ENCODE measurements around the gene HRAS.
A peak's percentile ranks its signal among the peaks of the same experiment; 100 is the strongest.

HRAS gene

DNA sequence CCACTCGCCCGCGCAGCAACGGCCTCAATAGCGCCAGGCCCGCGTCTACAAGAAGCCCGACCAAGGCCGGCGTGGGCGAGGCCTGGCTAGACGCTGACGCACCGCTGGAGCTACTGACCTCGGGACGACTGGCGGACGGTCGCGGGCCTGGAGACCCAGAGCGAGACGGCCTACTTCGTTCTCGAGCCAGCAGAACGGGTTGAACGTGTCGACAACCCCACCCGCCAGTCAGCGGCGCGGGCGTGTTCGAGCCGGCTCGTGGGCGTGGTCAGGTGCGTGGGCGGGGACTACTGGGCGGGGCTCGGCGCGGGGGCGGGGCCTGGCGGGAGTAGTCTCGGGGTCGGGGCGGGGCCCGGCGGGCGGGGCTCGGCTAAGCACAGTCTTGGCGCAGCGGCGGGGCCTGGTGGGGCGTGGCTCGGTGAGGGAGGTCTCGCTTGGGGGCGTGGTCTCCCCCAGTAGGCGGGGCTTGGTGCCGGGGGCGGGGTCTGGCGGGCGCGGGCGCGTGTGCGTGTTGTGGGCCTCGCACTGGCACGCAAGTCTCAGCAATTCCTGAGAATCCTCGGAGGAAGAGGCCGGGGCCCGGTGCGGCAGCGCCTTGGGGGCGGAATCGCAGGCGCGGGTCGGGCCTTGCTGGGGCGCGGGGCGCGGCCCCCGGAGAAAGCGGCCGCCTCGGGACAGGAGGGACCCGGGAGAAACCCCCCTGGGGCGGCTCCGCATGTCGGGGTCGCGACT, 28.2 kb downstream of the HRAS start, which contains the start of gene RNH1:
Gene RNH1 (minus strand): TSS at position 248 of the 732 bp plus-strand sequence. CDS start 5,080 bp downstream, outside the sequence.
- DNase-seq: peak; percentile 91

DNA sequence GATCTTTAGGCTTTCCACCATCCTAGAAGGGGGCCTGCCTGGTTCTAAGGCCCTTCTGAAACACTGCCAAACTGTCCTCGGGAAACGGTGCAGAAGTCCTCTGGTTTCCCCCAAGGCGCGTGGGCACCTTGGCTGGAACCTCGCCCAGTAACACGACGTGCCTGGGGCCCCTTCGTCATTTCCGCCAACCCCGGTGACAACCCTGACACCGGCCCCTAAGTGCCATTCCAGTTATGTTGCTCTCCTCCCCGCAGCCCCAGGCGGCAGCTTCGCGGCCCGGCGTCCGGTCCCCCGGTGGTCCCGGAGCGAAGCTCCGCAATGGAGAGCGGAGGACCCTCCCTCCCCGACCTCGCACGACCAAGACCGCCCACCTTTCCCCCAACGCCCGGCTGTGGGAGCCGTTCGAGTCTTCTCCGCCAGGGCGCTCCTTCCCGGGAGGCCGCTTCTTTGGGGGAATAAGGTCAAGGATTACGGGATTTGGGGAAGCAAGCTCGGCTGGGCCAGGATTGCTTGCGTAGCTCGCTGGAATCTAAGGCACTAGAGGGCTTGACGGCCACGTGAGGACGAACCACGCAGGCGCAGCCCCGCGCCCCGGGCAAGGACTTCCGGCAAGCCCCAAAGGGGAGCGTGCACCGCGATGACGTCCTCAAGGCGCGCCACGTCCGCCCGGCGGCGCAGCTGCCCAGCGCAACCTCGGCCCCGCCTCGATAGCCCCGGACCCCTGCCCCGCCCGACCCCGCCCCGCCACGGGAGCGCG, 29.0 kb downstream of the HRAS start:
- DNase-seq: peak; percentile 90

DNA sequence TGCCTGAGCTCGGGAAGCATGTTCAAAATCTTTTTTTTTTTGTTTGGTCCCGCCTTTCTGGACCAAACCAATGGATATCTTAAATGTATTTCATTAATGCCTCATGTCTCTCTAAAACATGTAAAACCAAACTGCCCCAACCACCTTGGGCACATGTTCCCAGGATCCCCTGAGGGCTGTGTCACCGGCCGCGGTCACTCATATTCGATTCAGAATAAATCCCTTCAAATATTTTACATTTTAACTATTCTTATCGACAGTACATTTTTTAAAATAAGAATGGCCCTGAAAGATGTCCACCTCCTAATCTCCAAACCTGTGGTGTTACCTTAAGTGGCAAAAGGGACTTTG, 30.4 kb downstream of the HRAS start:
- DNase-seq: no peak

DNA sequence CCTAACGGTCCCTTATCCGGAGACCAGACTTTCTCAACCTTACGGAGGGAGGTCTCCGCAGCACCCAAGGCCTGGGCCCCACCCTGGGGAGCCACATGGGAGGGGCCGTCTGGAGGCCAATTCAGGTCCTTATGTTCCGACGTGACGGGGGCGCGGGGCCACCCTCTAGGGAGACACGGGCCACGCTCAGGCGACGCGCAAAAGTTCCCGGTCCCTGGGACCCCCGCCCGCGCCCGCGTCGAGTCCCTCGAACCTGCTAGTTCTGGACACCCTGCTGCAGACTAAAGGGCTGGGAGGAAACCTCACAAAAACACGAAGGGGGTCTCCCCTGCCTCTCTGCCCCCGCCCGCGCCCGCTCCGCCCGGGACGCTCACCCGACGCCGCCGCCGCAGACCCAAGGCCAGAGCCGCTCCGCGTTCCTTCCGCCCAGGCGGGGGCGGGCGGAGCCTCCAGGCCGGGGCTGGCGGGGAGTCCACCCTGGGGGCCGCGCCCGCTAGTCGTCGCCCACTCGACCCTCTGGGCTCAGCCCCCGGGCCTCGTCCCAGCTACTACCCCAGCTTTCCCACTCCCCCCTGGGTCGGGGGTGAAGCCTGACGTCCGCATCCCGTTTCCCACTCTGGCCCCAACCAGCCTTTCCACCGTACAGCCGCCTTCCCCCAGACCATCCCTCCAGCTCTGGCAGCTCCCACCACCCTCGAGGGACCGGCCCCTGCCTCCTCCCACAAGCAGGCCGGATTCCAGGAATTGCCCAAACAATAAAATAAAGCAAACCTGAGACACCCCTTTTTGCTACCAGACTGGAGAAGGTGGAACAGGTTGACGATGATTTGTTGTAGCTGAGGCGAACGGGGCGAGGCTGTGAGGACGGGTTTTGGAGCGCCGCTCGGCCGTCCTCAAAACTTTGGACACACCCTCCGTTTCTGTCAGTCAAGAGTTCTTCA, 31.1 kb downstream of the HRAS start:
- DNase-seq: no peak

DNA sequence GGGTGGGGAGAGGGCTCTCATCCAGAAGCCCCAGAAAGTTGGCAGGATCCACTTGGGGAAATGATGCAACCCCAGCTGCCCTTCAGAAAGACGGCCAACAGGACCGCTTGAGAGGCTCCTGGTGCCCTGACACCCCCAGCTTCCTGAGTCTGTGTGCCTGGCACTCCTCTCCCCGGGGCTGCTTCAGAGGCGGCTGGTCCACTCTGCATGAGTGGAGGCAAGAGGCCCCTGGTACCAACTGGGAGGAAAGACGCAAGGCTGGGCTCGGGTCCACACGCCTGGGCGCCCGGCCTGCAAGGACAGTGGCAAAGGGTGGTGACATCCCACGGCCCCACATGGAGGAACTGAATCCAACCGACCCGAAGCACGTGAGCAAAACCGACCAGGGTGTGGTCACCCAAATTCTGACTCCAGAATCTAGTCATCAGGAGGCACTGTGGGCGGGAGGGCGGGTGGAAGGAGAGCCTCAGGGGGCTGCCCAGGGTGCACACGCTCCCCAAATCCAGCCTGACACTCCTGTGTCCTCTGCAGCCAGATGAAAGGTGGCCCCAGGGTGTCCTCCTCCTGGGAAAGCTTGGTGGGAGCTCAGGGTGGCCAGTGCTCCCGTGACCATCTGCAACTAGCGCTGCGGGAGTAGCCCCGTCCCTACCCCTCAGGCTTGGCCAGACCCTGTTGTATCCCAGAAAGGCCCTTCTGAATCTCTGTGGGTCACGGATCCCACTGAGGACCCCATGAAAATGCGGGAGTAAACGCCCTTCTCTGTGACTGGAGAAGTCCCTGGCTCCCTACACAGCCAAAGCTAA, 32.0 kb downstream of the HRAS start:
- no peak for DNase-seq

DNA sequence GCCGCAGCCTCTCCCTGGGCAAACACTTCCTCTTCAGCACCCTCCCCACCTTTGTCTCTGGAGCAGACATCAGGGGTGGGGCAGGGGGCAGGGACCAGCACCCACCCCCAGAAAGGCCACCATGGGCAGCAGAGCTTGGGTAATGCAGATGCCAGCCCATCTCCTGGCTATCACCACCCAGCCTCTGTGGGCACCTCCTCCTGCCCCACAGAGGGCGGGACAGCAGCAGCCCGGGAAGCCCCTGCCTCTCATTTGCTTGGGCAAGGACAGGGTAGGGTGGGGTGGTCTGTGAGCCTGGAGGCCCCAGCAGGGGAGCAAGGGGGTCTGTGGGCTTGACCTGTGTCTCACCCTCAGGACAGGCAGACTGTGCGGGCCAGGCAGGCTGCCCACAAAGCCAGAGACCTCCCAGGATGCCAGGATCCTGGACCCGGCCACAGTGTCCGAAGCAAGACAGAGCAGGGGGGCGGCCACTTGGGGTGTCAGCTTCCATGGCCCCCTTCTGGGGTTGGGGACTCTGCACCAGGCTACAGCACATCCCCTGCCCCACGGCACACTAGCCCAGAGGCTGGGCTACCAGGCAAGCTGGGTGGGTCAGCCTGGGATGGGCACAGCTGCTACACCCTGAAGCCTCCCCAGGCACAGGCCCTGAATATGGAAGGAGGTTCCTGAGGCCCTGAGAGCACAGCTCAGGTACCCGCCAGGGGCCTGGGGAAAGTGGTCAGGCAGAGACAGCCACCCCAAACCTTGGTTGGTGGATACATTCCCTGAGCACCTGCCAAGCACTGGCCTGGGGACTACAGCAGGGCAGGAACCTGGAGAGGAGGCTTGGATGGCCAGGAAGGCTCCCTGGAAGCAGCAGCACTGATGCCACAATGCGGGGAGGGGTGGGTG, 32.8 kb downstream of the HRAS start:
- no peak for DNase-seq

DNA sequence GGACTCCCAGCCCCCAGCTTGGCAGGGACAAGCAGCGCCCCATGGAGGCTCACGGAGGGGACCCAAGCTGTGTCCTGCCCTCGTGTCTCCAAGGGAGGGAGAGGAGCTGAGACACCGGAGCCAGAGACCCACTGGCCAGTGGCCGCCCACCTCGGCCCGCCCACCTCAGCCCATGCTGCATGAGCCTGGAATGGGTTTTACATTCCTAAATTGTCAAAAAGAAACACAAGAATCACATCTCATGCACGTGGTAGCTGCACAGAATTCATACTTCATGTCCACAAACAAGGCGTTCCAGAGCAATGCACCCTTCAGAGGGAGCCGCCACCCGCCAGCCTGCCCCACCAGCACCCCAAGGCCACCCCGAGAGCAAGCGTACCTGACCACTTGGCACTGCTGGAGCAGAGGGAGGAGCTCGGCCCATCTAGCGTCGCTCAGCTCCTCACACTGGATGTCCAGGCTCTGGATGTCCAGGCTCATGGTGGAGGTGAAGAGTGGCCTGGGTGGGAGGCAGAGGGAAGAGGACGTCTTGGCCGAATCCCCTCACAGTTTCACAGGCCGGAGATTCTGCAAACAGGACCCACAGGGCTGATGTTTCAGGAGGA, 33.6 kb downstream of the HRAS start:
- DNase-seq: no peak

DNA sequence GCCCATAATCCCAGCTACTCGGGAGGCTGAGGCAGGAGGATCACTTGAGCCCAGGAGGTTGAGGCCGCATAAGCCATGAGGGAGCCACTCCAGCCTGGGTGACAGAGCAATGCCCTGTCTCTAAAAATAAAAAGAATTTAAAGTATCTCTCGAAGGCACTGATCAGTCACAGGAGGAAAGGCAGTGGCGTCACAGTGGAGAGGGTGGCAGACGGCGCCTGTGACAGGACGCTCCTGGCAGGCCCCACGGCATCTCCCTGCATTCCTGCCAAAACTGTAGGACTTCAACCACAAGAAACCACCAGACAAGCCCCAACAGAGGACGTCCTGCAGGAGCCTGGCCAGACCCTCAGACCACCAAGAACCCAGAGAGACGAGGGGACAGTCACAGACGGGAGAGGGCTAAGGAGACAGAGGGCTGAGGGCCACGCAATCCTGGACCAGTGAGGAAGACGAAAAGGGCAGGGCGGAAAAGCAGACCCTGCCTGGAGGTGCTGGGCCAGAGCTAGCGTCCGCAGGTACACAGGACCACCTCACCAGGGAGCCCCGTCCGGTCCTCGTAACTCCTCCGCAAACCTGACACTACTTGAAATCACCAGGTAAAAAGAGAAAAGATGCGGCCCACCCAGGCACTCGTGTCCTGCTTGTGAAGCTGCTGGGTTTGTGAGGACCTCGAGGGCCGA, 34.2 kb downstream of the HRAS start:
- no peak for DNase-seq

DNA sequence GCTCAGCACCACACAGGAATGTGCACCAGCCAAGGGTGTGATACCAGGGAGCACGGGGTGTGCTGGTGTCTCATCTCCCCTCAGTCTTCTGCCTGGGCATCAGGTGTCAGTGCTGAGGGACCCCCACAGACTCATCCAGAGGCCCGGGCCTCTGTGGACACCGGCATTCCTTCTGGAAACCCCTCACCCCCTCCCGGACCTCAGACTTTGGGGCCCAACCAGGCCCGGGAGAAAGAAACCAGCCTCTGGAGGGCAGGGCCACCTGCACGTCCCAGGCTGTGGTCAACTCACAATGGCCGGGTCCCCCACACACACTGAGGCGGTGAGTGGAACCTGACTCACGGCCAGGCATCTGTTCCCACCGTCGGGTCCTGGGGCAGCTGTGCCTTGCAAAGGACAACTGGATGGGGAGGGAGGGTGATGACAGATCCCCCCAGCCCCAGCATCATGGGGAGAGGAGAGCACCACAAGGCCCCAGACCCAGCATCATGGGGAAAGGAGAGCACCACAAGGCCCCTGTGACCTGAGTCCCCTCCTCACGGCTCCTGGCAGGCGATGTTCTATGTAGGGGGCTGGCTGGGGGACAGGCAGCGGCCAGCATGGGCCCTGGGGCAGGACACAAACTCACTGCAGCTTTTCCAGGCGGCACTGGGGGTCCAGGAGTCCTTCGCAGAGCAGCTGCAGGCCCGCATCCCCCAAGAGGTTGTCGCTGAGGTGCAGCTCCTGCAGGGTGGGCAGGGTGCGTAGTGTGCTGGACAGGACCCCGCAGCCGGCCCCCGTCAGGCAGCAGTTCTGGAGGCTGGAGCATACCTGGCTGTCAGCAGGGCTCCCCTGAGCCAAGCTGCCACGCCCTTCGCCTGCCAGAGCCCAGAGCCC, 35.9 kb downstream of the HRAS start:
- no peak for DNase-seq

DNA sequence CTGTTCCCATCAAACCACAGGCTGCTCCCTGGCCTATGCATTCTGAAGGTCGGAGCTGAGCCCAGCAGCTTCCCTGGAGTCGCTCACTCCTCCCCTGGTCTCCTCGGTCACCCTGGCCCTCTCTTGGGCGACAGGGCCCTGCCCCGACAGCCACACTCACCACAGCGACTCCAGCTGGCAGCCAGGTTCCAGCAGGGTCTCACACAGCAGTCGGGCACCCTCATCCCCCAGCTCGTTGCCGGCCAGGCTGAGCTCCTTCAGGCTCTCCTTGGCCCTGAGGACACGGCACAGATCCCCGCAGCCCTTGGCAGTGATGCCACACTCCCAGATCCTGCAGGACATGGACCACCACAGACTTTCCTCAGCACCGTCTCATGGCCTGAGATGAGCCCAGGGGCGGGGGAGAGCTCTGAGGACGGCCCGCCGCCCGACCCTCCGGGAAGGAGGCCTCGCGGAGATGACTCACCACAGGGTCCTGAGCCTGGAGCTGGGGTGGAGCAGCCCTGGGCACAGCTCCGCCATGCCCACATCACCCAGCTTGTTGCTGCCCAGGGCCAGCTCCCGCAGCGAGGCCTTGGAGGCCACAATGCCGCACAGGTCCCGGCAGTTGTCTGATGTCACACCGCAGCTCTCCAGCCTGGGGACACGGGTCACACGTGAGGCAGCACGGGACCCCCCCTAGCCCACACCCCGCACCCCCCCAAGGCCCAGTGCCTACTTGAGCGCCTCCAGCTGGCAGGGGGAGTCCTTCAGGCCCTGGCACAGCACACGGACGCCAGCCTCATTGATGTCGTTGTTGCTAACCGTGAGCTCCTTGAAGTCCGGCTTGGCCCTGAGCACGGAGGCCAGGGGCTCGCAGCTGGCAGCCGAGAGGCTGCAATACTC, 36.8 kb downstream of the HRAS start:
- no peak for DNase-seq

DNA sequence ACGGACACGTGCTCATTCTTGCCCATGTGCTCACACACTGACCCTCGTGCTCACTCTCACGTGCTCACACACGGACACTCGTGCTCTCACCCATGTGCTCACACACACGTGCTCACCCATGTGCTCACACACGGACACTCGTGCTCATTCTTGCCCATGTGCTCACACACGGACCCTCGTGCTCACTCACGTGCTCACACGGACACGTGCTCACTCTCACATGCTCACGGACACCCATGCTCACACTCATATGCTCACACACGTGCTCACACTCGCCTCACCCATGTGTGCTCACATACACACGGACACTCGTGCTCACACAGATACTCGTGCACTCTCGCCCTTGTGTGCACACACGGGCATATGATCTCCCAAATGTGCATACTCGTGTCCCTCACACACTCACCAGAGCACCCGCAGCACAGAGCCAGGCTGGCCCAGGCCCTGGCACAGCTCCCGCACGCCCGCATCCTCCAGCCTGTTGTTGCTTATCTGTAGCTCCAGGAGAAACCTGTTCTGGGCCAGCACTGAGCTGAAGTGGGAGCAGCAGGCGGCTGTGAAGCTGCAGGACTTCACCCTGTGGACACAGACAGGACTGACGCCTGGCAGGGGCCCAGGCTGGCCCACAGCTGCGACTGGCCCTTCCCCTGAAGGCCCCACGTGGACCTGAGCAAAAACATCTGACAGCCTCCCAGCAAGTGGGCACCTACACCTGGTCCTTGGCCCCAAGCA, 37.6 kb downstream of the HRAS start:
- DNase-seq: no peak

DNA sequence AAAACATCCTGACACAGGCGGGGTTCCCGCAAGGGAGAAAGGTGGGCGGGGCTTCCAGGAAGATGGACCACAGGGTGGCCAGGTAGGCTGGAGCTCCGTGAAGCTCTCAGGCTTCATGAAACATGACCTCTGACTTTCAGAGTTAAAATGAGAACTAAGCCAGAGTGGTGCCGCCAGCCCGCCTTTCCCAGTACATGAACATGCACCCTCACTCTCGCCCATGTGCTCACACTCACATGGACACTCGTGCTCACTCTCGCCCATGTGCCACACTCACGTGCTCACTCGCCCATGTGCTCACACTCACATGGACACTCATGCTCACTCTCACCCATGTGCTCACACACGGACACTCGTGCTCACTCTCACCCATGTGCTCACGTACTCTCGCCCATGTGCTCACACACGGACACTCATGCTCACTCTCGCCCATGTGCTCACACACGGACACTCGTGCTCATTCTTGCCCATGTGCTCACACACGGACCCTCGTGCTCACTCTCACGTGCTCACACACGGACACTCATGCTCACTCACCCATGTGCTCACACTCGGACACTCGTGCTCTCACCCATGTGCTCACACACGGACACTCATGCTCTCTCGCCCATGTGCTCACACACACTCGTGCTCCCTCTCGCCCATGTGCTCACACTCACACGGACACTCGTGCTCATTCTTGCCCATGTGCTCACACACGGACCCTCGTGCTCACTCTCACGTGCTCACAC, 38.4 kb downstream of the HRAS start:
- DNase-seq: no peak

DNA sequence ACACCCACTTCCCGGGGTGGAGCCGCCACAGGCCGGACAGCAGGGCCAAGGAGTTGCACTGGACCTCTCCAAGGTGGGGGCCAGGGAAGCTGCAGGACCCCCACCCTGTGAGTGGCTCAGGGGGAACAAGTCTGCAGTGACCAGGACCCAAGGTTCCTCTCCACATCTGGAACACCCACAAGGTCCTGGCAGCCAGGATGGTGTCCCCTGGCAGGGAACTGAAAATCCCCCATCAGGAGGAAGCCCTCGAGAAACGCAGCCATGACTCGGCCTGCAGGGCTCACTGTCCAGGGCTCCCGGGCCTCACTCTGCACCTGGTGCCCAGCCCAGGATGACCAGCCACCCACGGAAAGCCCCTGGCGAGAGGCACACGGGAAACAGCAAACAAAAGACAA, 39.8 kb downstream of the HRAS start:
- DNase-seq: no peak

DNA sequence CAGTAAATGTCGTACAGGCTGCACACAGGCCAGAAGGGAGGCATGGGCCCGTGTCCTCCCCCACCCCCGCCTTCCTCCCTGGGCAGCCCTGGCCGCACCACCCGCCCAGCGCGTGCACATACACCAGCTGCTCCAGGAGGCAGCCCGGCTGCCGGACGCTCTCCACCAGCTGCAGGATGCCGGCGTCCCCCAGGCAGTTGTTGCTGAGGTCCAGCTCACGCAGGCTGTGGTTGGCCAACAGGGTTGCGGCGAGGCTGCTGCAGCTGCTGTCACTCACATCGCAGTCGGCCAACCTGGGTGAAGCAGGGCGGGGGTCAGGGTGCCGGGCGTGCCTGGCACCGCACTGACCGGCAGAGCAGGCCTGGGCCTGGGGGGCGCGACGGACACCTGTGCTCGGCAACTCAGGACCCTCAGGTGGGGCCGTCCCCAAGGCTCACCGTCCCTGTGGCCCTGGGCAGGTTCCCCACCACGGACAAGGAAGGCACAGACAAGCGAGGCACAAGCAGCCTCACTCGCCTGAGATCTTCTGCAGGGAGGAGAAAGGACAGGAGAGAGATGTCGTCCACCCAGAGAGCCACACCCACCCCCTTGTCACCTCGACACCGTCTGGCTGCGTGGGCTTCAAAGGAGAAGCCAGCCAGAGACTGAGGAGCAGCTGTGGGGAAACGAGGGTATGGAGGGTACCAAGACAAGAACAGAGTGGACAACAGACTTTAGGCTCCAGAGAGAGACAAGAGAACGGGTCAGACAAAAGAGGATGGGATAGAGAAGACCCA, 40.4 kb downstream of the HRAS start:
- no peak for DNase-seq

DNA sequence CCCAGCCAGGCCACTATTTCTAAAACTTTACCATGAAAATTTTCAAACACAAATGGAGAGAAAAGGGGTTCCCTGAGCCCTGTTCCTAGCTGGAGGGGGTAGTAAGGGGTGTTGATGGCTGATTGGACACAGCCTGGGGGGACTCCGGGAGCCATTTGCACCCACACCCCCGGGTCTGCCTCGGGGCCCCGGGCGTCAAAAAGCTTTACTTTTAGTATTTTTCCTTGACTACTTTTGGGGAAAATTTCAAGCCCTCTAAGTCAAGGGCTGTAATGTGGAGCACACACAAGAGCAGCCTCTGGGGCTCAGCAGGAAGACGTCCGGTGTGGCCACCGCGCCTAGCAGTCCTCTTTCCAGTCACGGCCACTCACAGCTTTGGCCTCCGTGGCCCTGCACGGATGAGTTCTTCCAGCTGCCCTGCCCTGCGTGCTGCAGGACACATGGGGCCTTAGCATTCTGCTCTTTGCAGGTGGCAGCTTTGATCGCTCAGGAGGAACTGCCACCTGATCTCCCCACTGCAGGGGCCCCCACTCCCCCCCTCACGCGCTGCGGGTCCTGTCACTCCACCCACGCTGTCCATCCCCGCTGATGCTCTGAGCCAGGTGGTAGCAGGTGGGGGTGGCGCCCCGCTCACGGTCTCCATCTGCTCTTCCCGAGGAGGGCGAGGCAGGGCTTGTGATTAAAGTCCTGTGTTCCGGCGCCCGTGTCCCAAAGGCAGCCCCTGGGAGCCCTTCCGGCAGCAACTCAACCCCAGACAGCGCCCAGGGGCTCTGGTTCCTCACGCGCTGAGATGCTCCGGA, 42.7 kb downstream of the HRAS start:
- no peak for DNase-seq

All from T1000 (cell line).